ENCODE results near the gene NUBPL. TPM values are rescaled to one million over a fixed set of nuclear protein-coding genes. Genes with fewer than 3 reads are reported as not detected.

NUBPL gene
- total RNA-seq, 1 donor from 2014 or later, result 15.1 TPM

DNA sequence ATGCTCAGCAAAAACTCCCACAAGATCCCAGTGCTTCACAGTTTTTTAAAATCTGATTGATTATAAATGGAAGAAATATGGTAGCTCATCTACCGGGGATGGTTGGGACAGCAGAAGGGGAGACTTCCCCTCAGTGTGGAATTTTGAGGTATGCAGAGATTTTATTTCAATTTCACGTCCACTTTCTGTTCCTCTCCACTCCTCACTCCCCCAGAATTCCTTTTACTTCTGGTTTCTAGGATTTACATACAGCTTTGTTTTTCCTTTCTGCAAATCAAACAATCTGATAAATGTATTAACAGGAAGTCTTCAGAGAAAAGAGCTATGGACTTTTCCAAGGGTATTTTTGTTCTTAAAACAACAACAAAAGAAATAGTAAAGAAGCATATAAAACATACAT lies 334.4 kb downstream of the NUBPL start:
- no peak for DNase-seq (ENCODE audit: low spot score in 2 of 2)
- no peak for FAIRE-seq

DNA sequence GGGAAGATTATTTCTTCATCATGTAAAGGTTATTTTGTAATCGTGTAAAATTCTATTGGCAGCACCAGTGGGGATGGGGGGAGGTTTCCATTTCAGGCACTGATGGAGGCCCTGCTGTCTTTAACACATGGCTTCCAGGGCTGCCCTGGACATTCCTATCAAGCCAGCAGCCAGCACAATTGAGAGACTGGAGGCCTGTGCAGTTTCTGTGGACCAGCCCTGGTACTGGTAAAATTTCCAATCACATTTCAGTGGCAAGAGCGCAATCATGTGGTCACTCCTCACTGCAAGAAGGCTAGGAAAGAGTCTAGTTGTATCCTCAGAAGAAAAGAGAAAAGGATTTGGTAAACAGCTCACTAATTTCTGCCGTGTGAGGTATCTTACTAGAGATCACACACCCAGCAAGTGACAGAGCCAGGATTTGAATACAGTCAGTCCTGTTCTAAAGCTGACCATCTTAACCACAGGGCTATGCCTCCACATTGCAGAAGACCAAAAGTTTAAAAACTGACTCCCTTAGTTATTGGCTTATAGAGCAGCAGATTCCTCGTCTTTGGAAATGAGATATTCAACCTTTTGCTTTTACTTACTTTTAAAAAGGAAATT lies 336.5 kb downstream of the NUBPL start:
- FAIRE-seq, result no peak

DNA sequence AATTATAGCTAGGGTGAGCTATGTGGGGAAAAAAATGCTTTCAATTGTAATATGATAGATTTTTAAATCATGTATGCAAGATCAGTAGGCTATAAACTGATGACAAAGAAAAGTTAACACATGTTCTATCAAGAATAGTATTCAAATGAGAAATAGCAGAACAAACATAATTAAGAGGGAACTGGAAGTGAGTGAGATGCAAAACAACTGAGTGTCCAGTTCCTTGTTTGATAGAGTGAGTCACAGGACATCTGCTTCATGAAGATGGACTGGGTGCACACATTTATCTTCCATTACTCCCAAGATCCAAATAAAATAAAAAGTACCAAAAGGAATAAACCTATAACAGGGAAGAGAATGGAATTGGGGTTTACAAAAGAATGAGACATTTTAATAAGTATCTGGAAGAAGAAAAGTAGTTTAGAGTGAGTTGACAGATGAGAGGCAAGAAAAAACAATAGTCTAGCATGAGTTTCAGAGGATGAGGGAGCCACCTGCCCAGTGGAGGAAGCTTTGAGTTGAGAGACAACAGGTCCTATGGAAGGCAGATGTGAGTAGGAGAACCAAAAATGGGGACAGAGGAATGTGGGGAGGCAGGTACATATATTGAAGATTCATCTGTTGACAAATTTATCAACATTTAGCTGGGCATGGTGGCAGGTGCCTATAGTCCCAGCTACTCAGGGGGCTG lies 337.8 kb downstream of the NUBPL start:
- FAIRE-seq (no peak), DNase-seq (ENCODE audit: low spot score in 2 of 2) (no peak)

More for the DNA sequence above, 336.5 kb downstream of the NUBPL start:
- DNase-seq (ENCODE audit: low spot score in 2 of 2), result no peak

DNA sequence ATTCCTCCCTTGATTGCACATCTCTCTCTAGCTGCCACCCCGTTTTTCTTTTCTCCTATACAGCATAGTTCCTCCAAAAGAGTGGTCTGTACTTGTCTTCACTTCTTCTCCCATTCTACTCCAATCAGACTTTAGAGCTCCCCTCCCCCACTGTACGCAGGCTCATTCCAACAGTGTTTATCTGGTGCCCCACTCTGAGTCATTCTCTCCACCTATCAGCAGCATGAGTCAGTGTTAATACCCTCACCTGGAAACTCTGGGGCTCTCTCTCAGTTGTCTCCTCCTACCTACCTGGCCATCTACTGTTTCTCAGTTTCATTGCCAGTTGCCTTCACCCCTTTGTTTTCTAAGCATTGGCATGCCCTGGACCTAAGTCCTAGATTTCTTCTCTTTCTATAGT lies 340.8 kb downstream of the NUBPL start:
- DNase-seq (ENCODE audit: low spot score in 2 of 2) (no peak), FAIRE-seq (no peak)

DNA sequence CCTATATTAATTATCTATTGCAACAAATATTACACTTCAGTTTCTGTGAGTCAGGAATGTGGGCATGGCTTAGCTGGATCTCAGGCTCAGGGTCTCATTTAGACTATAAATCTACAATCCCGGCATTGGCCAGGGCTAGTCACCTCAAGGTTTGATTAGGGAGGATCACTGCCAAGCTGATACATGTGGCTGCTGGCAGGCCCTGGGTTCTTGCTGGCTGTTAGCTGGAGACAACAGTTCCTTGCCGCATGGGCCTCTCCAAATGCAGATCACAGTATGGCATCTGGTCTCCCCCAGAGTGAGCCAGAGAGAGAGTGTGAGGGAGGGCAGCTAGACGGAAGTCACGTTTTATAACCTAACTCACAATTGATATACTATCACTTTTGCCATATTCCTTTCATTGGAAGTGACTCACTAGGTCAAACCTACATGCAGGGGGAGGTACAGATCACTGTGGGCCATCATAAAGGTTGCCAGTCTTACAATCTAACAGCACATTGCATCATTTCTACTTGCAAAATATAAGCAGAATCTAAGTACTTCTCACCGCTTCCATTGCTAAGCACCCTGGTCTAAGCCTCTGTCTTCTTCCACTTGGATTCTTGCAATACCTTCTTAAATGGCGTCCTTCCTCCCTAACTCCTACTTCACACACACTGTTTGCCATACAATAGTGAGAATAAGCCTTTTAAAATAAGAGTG lies 341.9 kb downstream of the NUBPL start:
- FAIRE-seq (no peak), DNase-seq (ENCODE audit: low spot score in 2 of 2) (no peak)

DNA sequence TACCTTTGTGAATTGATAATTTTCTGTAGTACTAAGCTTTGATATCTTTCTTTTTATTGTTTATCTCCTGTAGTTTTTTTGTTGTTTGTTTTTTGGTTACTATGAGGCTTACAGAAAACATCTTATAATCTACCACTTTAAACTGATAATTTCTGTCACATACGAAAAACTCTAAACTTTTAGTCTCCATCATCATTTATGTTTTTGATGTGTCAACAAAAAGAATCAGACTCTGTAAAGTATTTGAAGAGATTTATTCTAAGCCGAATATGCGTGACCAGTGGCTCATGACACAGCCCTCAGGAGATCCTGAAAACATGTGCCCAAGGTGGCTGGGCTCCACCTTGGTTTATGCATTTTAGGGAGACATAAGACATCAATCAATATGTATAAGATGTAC lies 348.8 kb downstream of the NUBPL start:
- DNase-seq (ENCODE audit: low spot score in 2 of 2) (no peak), FAIRE-seq (no peak)

Small RNA genes lying within 50 kb of the gene (small RNA-seq; reads per million reads assigned to genes)
- gene RNU6-455P (not detected), gene RNU6-602P (not detected)

Other genes with a start within 250 kb of the NUBPL start
- gene HEATR5A, start 140.9 kb upstream of the NUBPL start, total RNA-seq, result 26.9 TPM
- 67.3 TPM for gene DTD2, start 103.9 kb upstream of the NUBPL start, total RNA-seq
- gene GPR33, start 73.4 kb upstream of the NUBPL start, total RNA-seq, result not detected